ENCODE results near the gene TMEM269.

DNA sequence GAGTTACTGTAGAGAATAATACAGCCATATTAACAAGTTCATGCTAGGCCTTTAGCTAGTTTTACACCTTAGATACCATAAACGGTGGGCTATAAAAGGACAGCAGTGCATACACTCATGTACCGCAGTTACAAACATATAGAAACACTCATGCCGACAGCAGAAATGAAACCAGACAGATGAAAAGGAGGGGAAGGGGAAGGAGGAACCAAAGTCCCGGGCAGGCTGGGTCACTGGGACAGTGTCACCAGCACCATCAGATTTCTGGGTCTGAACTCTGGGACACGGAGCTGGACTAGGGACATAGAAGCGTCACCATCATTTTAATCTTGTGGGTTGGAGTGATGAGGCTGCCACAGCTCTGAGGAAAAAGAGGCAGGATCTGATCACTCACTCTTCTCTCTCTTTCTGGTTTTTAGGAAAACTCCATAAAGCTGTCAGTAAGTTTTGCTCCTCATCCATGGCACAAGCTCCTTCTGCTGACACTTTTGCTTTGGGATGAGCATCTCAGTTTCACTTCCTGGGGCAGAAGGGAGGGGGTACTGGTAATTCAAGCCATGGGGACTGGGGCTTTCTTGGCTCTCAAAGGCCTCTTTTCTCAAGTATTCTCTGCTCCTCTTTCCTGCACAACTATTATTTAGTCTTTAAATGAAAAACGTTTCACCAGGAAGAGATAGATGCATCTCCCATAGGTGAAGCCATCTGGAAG lies 53.8 kb downstream of the TMEM269 start:
- TF ChIP-seq, protein P1, sequence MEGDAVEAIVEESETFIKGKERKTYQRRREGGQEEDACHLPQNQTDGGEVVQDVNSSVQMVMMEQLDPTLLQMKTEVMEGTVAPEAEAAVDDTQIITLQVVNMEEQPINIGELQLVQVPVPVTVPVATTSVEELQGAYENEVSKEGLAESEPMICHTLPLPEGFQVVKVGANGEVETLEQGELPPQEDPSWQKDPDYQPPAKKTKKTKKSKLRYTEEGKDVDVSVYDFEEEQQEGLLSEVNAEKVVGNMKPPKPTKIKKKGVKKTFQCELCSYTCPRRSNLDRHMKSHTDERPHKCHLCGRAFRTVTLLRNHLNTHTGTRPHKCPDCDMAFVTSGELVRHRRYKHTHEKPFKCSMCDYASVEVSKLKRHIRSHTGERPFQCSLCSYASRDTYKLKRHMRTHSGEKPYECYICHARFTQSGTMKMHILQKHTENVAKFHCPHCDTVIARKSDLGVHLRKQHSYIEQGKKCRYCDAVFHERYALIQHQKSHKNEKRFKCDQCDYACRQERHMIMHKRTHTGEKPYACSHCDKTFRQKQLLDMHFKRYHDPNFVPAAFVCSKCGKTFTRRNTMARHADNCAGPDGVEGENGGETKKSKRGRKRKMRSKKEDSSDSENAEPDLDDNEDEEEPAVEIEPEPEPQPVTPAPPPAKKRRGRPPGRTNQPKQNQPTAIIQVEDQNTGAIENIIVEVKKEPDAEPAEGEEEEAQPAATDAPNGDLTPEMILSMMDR (IDR thresholded peaks at IDR 0.05): no peak
- no peak for TF ChIP-seq POLR2A (IDR thresholded peaks at IDR 0.05)

Measured in adrenal gland (tissue), 5 donors.